ENCODE measurements around the gene OR4D2. TPM values are rescaled to one million over a fixed set of nuclear protein-coding genes. Genes with fewer than 3 reads are reported as not detected.
A peak's percentile ranks its signal among the peaks of the same experiment; 100 is the strongest.

The OR4D2 gene
- total RNA-seq, 1 donor from 2014 or later, result not detected

GRCh38 chr17:58195518-58196123 is 28.8 kb downstream of the OR4D2 start:
- H3K9me3 ChIP-seq, result no peaks in the 10 kb centered on the region
- no peak for DNase-seq
- H3K27me3 ChIP-seq (ENCODE audit: low read depth), result peaks cover 9% of the 10 kb centered on the region

GRCh38 chr17:58196610-58197009 is 29.8 kb downstream of the OR4D2 start:
- Histone ChIP-seq H3K36me3 (no peaks in the 10 kb centered on the region), H3K27ac (no peak overlapping the region), H3K4me1 (no peaks in the 10 kb centered on the region), H3K9me3 (no peaks in the 10 kb centered on the region), H3K27me3 (ENCODE audit: low read depth) (peaks cover 4% of the 10 kb centered on the region), H3K4me3 (no peak overlapping the region)
- DNase-seq (no peak), ATAC-seq (no peak)
- TF ChIP-seq CTCF (IDR thresholded peaks at IDR 0.05), result no peak
- intact Hi-C loops (cut with DNase I), result no loop called here

More at GRCh38 chr17:58195518-58196123, 28.8 kb downstream of the OR4D2 start:
- no peak for TF ChIP-seq CTCF (IDR thresholded peaks at IDR 0.05)
- Histone ChIP-seq H3K4me3 (no peak overlapping the region), H3K4me1 (no peaks in the 10 kb centered on the region), H3K27ac (no peak overlapping the region), H3K36me3 (no peaks in the 10 kb centered on the region)
- intact Hi-C loops (cut with DNase I), result no loop called here
- no peak for ATAC-seq

GRCh38 chr17:58200024-58200633 is 33.3 kb downstream of the OR4D2 start:
- ATAC-seq, result peak; percentile 72 to 76
- H3K9me3 ChIP-seq, result no peaks in the 10 kb centered on the region
- peak; percentile 77 for DNase-seq
- H3K4me1 ChIP-seq, result no peaks in the 10 kb centered on the region
- H3K36me3 ChIP-seq, result no peaks in the 10 kb centered on the region
- no peak overlapping the region for H3K4me3 ChIP-seq
- no peak overlapping the region for H3K27ac ChIP-seq
- peak; percentile 61 for TF ChIP-seq CTCF (IDR thresholded peaks at IDR 0.05)
- H3K27me3 ChIP-seq (ENCODE audit: low read depth), result peaks cover 4% of the 10 kb centered on the region
- intact Hi-C loops (cut with DNase I), result no loop called here

- no peak overlapping the region for H3K4me3 ChIP-seq
- H3K27ac ChIP-seq, result no peak overlapping the region
- no peak for ATAC-seq
- peaks cover 4% of the 10 kb centered on the region for H3K27me3 ChIP-seq (ENCODE audit: low read depth)
- H3K4me1 ChIP-seq, result no peaks in the 10 kb centered on the region
- intact Hi-C loops (cut with DNase I), result no loop called here
- no peaks in the 10 kb centered on the region for H3K9me3 ChIP-seq
- no peak for DNase-seq
- H3K36me3 ChIP-seq, result peaks cover 14% of the 10 kb centered on the region
- TF ChIP-seq CTCF (IDR thresholded peaks at IDR 0.05), result no peak
Measured at GRCh38 chr17:58202859-58203258, 36.1 kb downstream of the OR4D2 start.

GRCh38 chr17:58204796-58205195 is 38.0 kb downstream of the OR4D2 start:
- ATAC-seq (no peak), DNase-seq (no peak)
- H3K36me3 ChIP-seq, result peaks cover 20% of the 10 kb centered on the region
- H3K27ac ChIP-seq, result no peak overlapping the region
- H3K4me3 ChIP-seq, result no peak overlapping the region
- intact Hi-C loops (cut with DNase I), result no loop called here
- TF ChIP-seq CTCF (IDR thresholded peaks at IDR 0.05), result no peak
- no peaks in the 10 kb centered on the region for H3K27me3 ChIP-seq (ENCODE audit: low read depth)
- no peaks in the 10 kb centered on the region for H3K9me3 ChIP-seq
- no peaks in the 10 kb centered on the region for H3K4me1 ChIP-seq

Data from lower lobe of right lung (tissue), 2 donors.